Measurements from ENCODE around the gene OSGIN1.

Gene OSGIN1

GRCh38 chr16:83975590-83976260, 22.7 kb downstream of the OSGIN1 start:
- no peak for TF ChIP-seq CTCF (IDR thresholded peaks at IDR 0.05; ENCODE audit: low read depth, low read length)
- no peak for DNase-seq
- H3K9me3 ChIP-seq: no peaks in the 10 kb centered on the region; the same call in 1 of the 2 replicates
- H3K4me1 ChIP-seq: no peaks in the 10 kb centered on the region
- no peak overlapping the region for H3K4me3 ChIP-seq (ENCODE audit: low read depth, low read length)
- no peaks in the 10 kb centered on the region for H3K27me3 ChIP-seq
- no peaks in the 10 kb centered on the region for H3K36me3 ChIP-seq

- H3K36me3 ChIP-seq: no peaks in the 10 kb centered on the region
- no peak for TF ChIP-seq CTCF (IDR thresholded peaks at IDR 0.05; ENCODE audit: low read depth, low read length)
- peaks cover 3% of the 10 kb centered on the region; the same call in 1 of the 2 replicates for H3K27me3 ChIP-seq
- DNase-seq: no peak
- no peaks in the 10 kb centered on the region for H3K4me1 ChIP-seq
- no peaks in the 10 kb centered on the region; the same call in none of the 2 replicates for H3K9me3 ChIP-seq
- no peak overlapping the region for H3K4me3 ChIP-seq (ENCODE audit: low read depth, low read length)
These were observed 24.2 kb downstream of the OSGIN1 start for GRCh38 chr16:83977056-83977815.

GRCh38 chr16:83978401-83978904, 25.4 kb downstream of the OSGIN1 start:
- TF ChIP-seq CTCF (IDR thresholded peaks at IDR 0.05; ENCODE audit: low read depth, low read length): no peak
- Histone ChIP-seq H3K9me3 (no peaks in the 10 kb centered on the region; the same call in none of the 2 replicates), H3K4me3 (ENCODE audit: low read depth, low read length) (no peak overlapping the region), H3K4me1 (no peaks in the 10 kb centered on the region), H3K27me3 (peaks cover 6% of the 10 kb centered on the region), H3K36me3 (no peaks in the 10 kb centered on the region)
- DNase-seq: no peak

- no peaks in the 10 kb centered on the region for H3K4me1 ChIP-seq
- H3K27me3 ChIP-seq: peaks cover 16% of the 10 kb centered on the region
- DNase-seq: no peak
- no peak for TF ChIP-seq CTCF (IDR thresholded peaks at IDR 0.05; ENCODE audit: low read depth, low read length)
- no peaks in the 10 kb centered on the region; the same call in none of the 2 replicates for H3K9me3 ChIP-seq
- no peaks in the 10 kb centered on the region for H3K36me3 ChIP-seq
- no peak overlapping the region for H3K4me3 ChIP-seq (ENCODE audit: low read depth, low read length)
These were observed 26.4 kb downstream of the OSGIN1 start for GRCh38 chr16:83979441-83979840.

- no peaks in the 10 kb centered on the region for H3K4me1 ChIP-seq
- no peaks in the 10 kb centered on the region for H3K36me3 ChIP-seq
- peaks cover 22% of the 10 kb centered on the region for H3K27me3 ChIP-seq
- DNase-seq: no peak
- no peaks in the 10 kb centered on the region; the same call in none of the 2 replicates for H3K9me3 ChIP-seq
- TF ChIP-seq CTCF (IDR thresholded peaks at IDR 0.05; ENCODE audit: low read depth, low read length): no peak
- no peak overlapping the region for H3K4me3 ChIP-seq (ENCODE audit: low read depth, low read length)
These were observed 27.8 kb downstream of the OSGIN1 start for GRCh38 chr16:83980794-83981193.

Data from BE2C (cell line).